Activated naive CD8-positive, alpha-beta T cell treated with anti-CD3 and anti-CD28 coated beads for 36 hours (primary cell): ENCODE measurements around the gene LRRC3B. TPM values are rescaled to one million over a fixed set of nuclear protein-coding genes. Genes with fewer than 3 reads are reported as not detected.

Source experiments
- DNase-seq: peaks from one replicate; pipeline ENCODE4 v3.0.0; 2021
- H3K27ac Mint-ChIP-seq: one replicate; pipeline ENCODE4 v1.8.0; 2022; ENCODE audit warnings: mild to moderate bottlenecking, moderate library complexity, mixed read lengths
- H3K27me3 Mint-ChIP-seq: one replicate; pipeline ENCODE4 v1.8.0; 2022; ENCODE audit warnings: mild to moderate bottlenecking, mixed read lengths
- H3K36me3 Mint-ChIP-seq: one replicate; pipeline ENCODE4 v1.8.0; 2021; ENCODE audit warnings: mild to moderate bottlenecking, mixed read lengths
- H3K4me1 Mint-ChIP-seq: one replicate; pipeline ENCODE4 v1.8.0; 2021; ENCODE audit warnings: mixed read lengths
- H3K4me3 Mint-ChIP-seq: one replicate; pipeline ENCODE4 v1.8.0; 2022; ENCODE audit warnings: mild to moderate bottlenecking, moderate library complexity, mixed read lengths
- H3K9me3 Mint-ChIP-seq: one replicate; pipeline ENCODE4 v1.8.0; 2022; ENCODE audit warnings: mixed read lengths
- total RNA-seq, 2 experiments: library from RNA; stranded (reverse); gene quantifications; one replicate each; pipeline ENCODE4 v1.2.3, GENCODE V29; 2021

Gene LRRC3B
- total RNA-seq, 2 experiments from 2014 or later, result not detected

GRCh38 chr3:26653811-26654425 lies 31.3 kb downstream of the LRRC3B start:
- no peaks in the 10 kb centered on the region for H3K4me1 Mint-ChIP-seq
- no peak for DNase-seq
- H3K9me3 Mint-ChIP-seq, result no peaks in the 10 kb centered on the region
- H3K27ac Mint-ChIP-seq, result no peak overlapping the region
- no peaks in the 10 kb centered on the region for H3K36me3 Mint-ChIP-seq
- no peaks in the 10 kb centered on the region for H3K27me3 Mint-ChIP-seq
- no peak overlapping the region for H3K4me3 Mint-ChIP-seq

GRCh38 chr3:26655231-26655630 lies 32.7 kb downstream of the LRRC3B start:
- H3K9me3 Mint-ChIP-seq, result no peaks in the 10 kb centered on the region
- H3K27me3 Mint-ChIP-seq, result no peaks in the 10 kb centered on the region
- no peak overlapping the region for H3K4me3 Mint-ChIP-seq
- no peak for DNase-seq
- H3K36me3 Mint-ChIP-seq, result no peaks in the 10 kb centered on the region
- H3K4me1 Mint-ChIP-seq, result no peaks in the 10 kb centered on the region
- H3K27ac Mint-ChIP-seq, result no peak overlapping the region

GRCh38 chr3:26657348-26657976 lies 34.9 kb downstream of the LRRC3B start:
- H3K36me3 Mint-ChIP-seq, result no peaks in the 10 kb centered on the region
- H3K4me1 Mint-ChIP-seq, result no peaks in the 10 kb centered on the region
- no peaks in the 10 kb centered on the region for H3K9me3 Mint-ChIP-seq
- no peak overlapping the region for H3K27ac Mint-ChIP-seq
- H3K27me3 Mint-ChIP-seq, result no peaks in the 10 kb centered on the region
- no peak for DNase-seq
- no peak overlapping the region for H3K4me3 Mint-ChIP-seq

- Mint-ChIP-seq H3K4me3 (no peak overlapping the region), H3K27me3 (no peaks in the 10 kb centered on the region), H3K36me3 (no peaks in the 10 kb centered on the region), H3K27ac (no peak overlapping the region), H3K4me1 (no peaks in the 10 kb centered on the region), H3K9me3 (no peaks in the 10 kb centered on the region)
- DNase-seq, result no peak
These were observed 45.6 kb downstream of the LRRC3B start for GRCh38 chr3:26668171-26668570.

- no peak overlapping the region for H3K27ac Mint-ChIP-seq
- H3K9me3 Mint-ChIP-seq, result no peaks in the 10 kb centered on the region
- no peaks in the 10 kb centered on the region for H3K27me3 Mint-ChIP-seq
- DNase-seq, result no peak
- no peak overlapping the region for H3K4me3 Mint-ChIP-seq
- H3K36me3 Mint-ChIP-seq, result no peaks in the 10 kb centered on the region
- H3K4me1 Mint-ChIP-seq, result no peaks in the 10 kb centered on the region
These were observed 46.1 kb downstream of the LRRC3B start for GRCh38 chr3:26668696-26669095.

- H3K4me3 Mint-ChIP-seq, result no peak overlapping the region
- no peaks in the 10 kb centered on the region for H3K4me1 Mint-ChIP-seq
- no peak for DNase-seq
- H3K9me3 Mint-ChIP-seq, result peaks cover 2% of the 10 kb centered on the region
- H3K36me3 Mint-ChIP-seq, result no peaks in the 10 kb centered on the region
- H3K27me3 Mint-ChIP-seq, result no peaks in the 10 kb centered on the region
- no peak overlapping the region for H3K27ac Mint-ChIP-seq
These were observed 52.8 kb downstream of the LRRC3B start for GRCh38 chr3:26675336-26675735.

- H3K36me3 Mint-ChIP-seq, result no peaks in the 10 kb centered on the region
- no peak for DNase-seq
- no peaks in the 10 kb centered on the region for H3K4me1 Mint-ChIP-seq
- no peak overlapping the region for H3K4me3 Mint-ChIP-seq
- peaks cover 7% of the 10 kb centered on the region for H3K9me3 Mint-ChIP-seq
- H3K27ac Mint-ChIP-seq, result no peak overlapping the region
- no peaks in the 10 kb centered on the region for H3K27me3 Mint-ChIP-seq
These were observed 59.1 kb downstream of the LRRC3B start for GRCh38 chr3:26681632-26682031.

GRCh38 chr3:26682406-26682805 lies 59.8 kb downstream of the LRRC3B start:
- Mint-ChIP-seq H3K4me3 (no peak overlapping the region), H3K9me3 (peaks cover 5% of the 10 kb centered on the region), H3K27me3 (no peaks in the 10 kb centered on the region), H3K27ac (no peak overlapping the region), H3K36me3 (no peaks in the 10 kb centered on the region), H3K4me1 (no peaks in the 10 kb centered on the region)
- DNase-seq, result no peak

GRCh38 chr3:26683902-26684301 lies 61.3 kb downstream of the LRRC3B start:
- DNase-seq, result no peak
- no peaks in the 10 kb centered on the region for H3K4me1 Mint-ChIP-seq
- H3K27ac Mint-ChIP-seq, result no peak overlapping the region
- no peaks in the 10 kb centered on the region for H3K27me3 Mint-ChIP-seq
- no peak overlapping the region for H3K4me3 Mint-ChIP-seq
- peaks cover 5% of the 10 kb centered on the region for H3K9me3 Mint-ChIP-seq
- H3K36me3 Mint-ChIP-seq, result no peaks in the 10 kb centered on the region

- H3K4me1 Mint-ChIP-seq, result no peaks in the 10 kb centered on the region
These were observed 64.9 kb downstream of the LRRC3B start for GRCh38 chr3:26687466-26687865.

GRCh38 chr3:26699553-26699952 lies 77.0 kb downstream of the LRRC3B start:
- Mint-ChIP-seq H3K27me3 (no peaks in the 10 kb centered on the region), H3K4me3 (no peak overlapping the region)

More at GRCh38 chr3:26687466-26687865, 64.9 kb downstream of the LRRC3B start:
- Mint-ChIP-seq H3K27ac (no peak overlapping the region), H3K36me3 (no peaks in the 10 kb centered on the region), H3K27me3 (peaks cover 6% of the 10 kb centered on the region), H3K4me3 (no peak overlapping the region), H3K9me3 (peaks cover 4% of the 10 kb centered on the region)
- no peak for DNase-seq

GRCh38 chr3:26703519-26703918 lies 80.9 kb downstream of the LRRC3B start:
- Mint-ChIP-seq H3K27ac (no peak overlapping the region), H3K4me3 (no peak overlapping the region), H3K9me3 (peaks cover 1% of the 10 kb centered on the region), H3K4me1 (no peaks in the 10 kb centered on the region), H3K27me3 (no peaks in the 10 kb centered on the region), H3K36me3 (no peaks in the 10 kb centered on the region)
- no peak for DNase-seq

More at GRCh38 chr3:26699553-26699952, 77.0 kb downstream of the LRRC3B start:
- no peak for DNase-seq
- H3K36me3 Mint-ChIP-seq, result no peaks in the 10 kb centered on the region
- no peak overlapping the region for H3K27ac Mint-ChIP-seq
- no peaks in the 10 kb centered on the region for H3K4me1 Mint-ChIP-seq
- H3K9me3 Mint-ChIP-seq, result peaks cover 1% of the 10 kb centered on the region

GRCh38 chr3:26704736-26705135 lies 82.2 kb downstream of the LRRC3B start:
- Mint-ChIP-seq H3K9me3 (peaks cover 1% of the 10 kb centered on the region), H3K27me3 (no peaks in the 10 kb centered on the region), H3K27ac (no peak overlapping the region), H3K4me1 (no peaks in the 10 kb centered on the region), H3K36me3 (no peaks in the 10 kb centered on the region), H3K4me3 (no peak overlapping the region)
- no peak for DNase-seq

GRCh38 chr3:26708501-26708900 lies 85.9 kb downstream of the LRRC3B start:
- DNase-seq, result no peak
- no peak overlapping the region for H3K4me3 Mint-ChIP-seq
- H3K27ac Mint-ChIP-seq, result no peak overlapping the region
- no peaks in the 10 kb centered on the region for H3K4me1 Mint-ChIP-seq
- H3K27me3 Mint-ChIP-seq, result no peaks in the 10 kb centered on the region
- no peaks in the 10 kb centered on the region for H3K9me3 Mint-ChIP-seq
- H3K36me3 Mint-ChIP-seq, result no peaks in the 10 kb centered on the region

GRCh38 chr3:26712211-26713026 lies 89.8 kb downstream of the LRRC3B start:
- Mint-ChIP-seq H3K27me3 (no peaks in the 10 kb centered on the region), H3K27ac (no peak overlapping the region), H3K4me1 (no peaks in the 10 kb centered on the region), H3K4me3 (no peak overlapping the region), H3K36me3 (no peaks in the 10 kb centered on the region), H3K9me3 (no peaks in the 10 kb centered on the region)
- DNase-seq, result no peak
